ENCODE data around the gene CYBB.

CYBB gene

DNA sequence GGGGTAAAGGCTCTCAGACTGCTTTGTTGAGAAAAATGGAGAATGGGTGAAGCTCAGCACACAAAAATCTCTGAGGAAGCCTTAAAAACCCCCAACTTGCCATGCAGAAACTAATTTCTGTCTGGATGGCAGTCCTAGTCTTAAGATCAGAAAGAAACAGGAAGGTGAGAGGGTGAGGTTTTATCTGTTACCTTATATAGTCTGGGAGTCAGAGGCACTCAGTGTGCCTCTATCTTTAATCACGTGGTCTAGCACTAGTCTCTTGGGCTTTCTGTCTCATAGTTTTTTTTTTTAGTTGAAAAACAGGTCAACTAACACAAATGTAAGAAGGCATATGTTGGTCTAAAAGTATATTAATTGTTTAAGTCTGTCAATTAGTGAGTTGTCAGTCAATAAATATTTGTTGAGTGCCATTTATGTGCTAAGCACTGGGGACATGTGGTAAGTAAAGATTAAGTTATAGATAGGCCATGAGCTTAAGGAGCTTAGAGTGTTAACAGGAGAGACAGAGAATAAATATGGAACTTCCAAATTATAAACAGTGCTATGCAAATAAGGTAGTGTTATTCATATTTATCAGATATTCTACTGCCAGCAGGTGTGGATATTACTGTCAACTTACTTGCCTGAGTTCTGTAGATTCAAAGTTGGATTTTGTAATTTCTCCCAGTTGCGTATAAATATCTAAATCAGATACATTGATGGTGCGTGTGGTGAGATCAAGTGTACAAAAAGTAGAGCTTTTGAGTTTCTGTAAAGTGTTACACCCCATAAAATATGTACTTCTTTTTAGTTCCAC lies 7.0 kb downstream of the CYBB start:
- no peak for DNase-seq (ENCODE audit: low read depth)

DNA sequence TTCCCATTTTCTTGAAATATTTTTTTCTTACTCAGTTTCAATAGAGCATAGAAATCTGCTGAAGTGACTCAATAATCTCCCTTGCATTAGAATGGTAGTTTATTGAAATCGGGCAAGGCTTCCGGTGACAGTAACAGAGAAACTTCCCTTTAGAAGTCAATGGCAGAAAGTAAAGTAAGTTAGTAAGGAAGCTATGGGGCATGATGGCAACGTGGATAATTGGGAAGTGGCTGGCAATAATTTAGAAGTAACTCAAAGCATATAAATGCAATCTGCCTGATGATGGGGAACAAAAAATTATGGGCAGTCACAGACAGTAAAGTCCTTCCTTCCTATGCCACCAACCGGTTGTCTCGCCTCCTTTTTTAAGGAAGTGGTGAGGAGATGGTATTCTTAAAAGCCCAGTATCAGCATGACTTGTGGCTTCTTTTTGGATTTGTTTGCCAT lies 7.6 kb downstream of the CYBB start:
- no peak for DNase-seq (ENCODE audit: low read depth)

DNA sequence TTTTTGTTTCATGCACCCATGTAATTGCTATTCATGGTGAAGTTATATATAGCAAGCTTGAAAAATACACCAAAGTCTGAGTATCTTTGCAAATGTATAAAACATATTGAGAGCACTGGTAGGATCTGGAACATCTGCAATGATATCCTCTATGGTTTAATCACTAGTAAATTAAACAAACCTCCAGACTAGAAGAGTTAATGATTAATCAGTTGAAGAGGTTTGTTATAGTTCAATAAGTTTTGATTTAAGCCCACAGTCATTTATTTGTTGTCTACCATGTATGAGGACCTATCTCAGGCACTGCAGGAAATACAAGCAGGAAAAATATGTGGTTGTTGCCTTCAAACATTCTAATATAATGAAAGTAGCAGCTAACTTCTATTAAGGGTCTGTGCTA lies 16.5 kb downstream of the CYBB start:
- no peak for DNase-seq (ENCODE audit: low read depth)

DNA sequence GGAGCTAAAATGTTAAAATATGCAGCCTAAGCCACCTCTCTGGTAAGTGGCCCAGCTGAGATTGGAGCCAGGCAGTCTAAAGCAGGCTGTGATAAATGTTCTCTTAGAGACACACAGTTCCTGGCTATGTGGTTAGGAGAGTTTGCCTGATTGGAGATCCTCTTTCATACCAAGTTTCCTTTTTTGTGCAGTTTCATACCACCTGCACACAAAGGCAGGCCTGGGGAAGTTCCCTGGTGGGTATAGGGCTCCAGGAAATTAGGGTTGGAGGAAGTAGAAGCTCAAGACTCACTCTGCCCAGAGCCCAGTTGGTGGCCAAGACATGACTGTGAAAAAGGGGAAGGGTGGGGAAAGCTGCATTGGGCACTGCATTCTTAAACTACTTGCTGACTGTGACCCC lies 16.9 kb downstream of the CYBB start:
- no peak for DNase-seq (ENCODE audit: low read depth)

DNA sequence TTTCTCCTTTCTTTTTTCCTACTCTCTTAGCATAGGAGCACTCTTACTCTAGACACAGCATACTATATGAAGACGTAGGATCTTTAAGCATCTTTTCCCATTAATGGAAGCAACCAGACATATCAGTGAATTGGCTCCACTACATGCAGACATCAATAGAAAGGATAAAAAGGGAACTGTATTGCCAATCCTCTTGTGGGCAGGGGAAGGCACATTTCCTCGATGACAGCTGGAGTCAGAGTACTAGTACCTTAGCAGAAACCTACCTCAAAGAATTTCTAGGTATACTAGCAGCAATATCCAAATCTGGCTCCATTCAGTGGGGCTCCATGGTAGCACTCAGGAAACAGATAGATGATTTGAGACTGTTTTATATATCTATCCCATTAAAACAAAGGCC lies 20.1 kb downstream of the CYBB start:
- no peak for DNase-seq (ENCODE audit: low read depth)

DNA sequence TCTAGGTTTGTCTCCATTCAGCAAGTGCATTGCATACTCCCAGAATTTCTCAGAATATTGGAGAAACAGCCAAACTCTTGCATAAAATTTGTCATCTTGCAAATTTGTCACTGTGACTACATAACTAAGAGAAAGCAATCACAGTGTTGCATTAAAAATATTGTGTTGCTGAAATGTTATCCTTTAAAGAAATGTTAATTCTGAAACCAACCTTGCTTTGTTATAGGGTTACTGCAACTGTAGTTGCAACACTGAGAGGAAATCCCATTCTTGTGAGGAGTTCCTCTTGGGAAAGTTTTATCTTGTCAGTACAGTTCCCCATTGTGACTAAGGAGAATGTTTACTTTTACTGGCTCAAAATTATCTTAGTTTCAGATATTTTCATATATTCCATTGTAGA lies 20.9 kb downstream of the CYBB start:
- no peak for DNase-seq (ENCODE audit: low read depth)

DNA sequence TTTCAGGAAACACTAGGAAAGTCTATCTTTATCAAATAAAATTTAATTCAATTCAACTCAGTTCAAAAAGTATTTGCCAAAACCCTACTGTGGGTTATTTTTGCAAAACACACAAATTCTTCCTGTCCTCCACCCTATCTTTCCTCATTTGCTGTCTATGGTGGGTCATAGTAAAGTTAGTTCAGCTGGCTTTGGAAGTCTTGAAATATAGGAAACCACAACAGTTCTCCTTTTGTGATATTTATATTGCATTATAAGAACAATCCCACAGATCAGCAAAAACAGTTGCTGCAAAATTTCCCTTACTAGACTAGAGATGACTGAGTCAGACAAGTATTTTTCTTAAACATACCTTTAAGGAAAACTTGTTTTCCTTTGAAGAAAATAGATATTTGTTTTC lies 22.2 kb downstream of the CYBB start:
- DNase-seq (ENCODE audit: low read depth), result no peak

DNA sequence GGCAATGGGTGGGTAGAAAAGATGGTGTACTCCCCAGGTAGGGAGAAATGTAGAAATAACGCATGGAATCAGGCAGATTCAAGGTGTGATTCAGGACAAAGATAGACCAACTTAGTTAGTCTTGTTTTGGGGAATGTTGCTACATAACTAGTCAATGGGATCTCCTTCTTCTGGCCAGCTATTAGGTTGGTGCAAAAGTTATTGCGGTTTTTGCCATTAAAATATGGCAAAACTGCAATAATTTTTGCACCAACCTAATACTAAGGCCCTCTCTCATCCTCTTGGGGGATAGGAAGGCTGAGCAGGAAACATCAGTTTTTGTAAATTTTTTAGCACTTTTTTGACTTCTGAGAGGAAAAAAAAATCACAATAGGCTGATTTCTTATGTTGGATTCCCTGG lies 23.2 kb downstream of the CYBB start:
- no peak for DNase-seq (ENCODE audit: low read depth)

DNA sequence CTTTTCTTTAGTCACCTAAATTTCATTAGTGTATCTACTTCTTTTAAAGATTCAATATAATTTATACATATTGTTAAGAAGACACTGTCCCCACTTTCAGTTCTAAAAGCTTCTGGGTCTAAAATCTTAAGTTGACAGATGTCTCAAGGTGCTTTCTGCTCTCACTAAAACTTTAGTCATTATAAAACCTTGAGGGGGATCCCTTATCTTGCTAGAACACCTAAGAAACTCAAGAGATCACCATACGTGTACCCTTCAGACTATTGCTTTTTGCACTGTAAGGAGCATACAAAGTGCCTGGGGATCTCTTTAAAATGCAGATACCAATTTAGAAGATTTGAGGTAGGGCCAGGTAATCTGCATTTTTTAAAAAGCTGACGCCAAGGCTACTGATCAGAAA lies 30.1 kb downstream of the CYBB start:
- no peak for DNase-seq (ENCODE audit: low read depth)

DNA sequence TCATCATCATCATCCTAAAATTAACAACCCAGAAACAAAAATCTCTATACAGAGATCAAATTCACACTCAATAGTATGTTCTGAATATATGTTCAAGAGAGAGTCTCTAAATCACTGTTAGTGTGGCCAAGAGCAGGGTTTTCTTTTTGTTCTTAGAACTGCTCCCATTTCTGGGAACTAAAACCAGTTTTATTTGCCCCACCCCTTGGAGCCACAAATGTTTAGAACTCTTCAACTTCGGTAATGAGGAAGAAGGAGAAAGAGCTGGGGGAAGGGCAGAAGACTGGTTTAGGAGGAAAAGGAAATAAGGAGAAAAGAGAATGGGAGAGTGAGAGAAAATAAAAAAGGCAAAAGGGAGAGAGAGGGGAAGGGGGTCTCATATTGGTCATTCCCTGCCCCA lies 32.3 kb downstream of the CYBB start:
- no peak for DNase-seq (ENCODE audit: low read depth)

DNA sequence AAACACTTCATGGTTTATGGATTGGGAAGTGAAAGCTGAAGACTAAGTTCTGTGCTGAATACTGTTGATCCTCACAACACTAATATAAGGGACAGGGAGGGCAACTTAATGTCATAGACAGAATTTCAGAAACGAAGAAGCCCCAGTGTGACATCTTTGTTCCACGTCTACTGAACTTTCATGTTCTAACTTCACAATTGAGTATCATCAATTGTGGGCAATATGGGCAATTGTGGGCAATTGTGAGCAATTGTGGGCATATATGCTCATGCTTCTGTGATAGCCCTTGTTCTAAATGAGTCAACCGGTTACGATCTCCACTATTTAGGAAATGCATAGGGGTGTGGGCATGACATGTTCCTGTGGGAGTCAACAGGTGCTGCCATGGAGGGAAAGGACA lies 33.7 kb downstream of the CYBB start:
- DNase-seq (ENCODE audit: low read depth), result no peak

DNA sequence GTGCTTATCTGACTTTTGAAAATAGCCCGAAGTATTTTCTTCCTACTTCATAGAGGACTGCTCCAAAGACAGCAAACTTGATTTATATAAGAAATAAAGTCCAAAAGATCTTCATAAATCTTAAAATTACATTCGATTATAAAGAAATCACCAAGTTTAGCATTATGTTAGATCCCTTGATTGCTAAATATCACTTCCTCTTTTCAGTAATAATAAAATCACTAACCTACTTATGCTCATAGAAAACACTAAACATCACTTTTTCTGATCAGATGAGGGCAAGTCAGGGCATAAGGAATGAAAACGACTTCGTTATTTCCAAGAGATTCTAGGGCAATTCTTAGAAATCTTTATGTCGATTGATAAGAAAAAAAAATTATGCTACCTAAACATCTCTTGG lies 35.5 kb downstream of the CYBB start:
- DNase-seq (ENCODE audit: low read depth), result no peak

DNA sequence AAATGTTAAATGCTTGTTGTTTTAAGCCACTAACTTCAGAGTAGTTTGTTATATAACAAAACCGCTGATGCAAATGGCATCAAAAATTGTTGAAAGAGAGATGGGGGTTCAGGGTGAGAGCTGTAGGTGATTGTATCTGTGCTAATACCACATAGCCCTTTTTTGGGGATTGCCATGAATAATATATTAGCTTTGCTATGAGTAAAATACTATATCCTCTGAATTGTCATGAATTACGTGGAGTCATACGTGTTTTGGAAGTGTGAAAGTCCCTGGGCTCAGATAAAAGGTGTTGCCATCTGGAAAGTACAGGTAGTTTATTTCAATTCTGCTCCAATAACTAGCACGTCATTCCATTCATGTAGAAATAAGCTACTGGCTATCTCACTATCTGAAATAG lies 36.9 kb downstream of the CYBB start:
- no peak for DNase-seq (ENCODE audit: low read depth)

DNA sequence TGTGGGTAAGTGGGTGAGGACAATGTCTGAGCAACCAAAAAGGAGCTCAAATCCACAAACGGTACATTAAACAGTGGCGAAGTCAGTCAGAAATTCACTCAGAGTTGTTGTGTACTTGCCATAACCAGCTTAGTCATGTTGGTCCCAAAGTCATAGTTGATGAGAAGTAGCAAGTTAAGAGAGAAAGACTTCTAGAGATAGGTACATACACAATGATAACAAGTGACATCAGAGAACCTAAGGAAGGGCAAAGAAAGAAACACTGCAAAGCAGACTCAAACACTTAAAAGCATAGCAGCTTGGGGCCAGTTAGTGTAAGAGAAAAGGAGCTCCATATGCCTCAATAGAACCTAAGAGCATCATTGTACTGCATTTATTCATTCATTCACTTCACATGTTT lies 37.3 kb downstream of the CYBB start:
- DNase-seq (ENCODE audit: low read depth), result no peak

DNA sequence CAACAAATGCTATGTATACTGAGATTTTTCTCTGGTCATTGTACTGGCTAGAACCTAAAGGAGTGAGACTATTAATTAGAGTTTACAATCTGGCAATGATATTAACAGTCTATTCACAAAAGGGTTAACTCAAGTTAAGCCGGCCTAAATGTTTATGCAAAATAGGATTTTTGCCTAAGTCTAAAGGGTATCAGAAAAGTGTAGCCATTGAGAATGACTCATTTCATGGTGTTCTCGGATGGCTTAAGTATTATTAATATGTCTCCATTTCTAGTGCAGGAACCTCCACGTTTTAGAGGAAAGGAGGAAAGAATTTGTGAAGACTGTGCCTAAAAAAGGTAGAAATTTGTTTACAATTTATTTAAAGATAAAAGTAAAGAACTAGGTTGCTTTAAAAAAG lies 37.7 kb downstream of the CYBB start:
- no peak for DNase-seq (ENCODE audit: low read depth)

DNA sequence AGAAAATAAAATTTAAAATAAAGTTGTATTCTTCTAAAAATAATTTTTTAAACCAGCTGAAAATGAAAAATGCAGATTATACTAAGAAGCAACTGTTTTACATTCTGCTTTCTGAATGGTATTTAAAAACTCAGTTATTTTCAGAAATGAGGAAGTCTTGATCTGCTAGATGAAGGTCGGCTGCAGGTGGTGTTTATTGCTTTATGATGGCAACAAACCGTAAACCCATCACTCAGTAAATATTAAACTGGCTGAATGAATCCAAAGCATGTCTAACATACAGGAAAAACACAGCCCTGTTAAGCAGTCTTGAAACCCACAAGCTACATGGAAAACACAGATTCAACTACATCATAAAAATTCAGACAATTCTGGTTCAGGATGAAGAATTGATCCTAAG lies 38.2 kb downstream of the CYBB start:
- no peak for DNase-seq (ENCODE audit: low read depth)

DNA sequence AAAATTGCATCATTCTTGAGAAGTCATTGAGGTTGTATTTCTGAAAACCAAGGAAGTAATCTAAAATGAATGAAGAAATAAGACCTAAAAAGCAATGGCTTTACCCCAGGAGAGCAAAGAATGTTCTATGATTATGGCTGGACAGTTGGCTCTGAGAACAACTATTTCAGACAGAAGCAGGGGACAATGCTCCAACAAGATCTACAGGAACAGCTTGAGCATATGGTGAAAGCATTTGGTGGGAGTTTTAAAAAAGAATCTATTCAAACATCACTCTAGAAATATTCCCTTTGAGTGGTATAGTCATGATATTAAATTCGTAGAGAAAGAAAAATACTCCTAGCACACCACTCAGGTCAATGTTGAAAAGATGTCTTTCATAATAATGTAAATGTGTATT lies 40.8 kb downstream of the CYBB start:
- no peak for DNase-seq (ENCODE audit: low read depth)

DNA sequence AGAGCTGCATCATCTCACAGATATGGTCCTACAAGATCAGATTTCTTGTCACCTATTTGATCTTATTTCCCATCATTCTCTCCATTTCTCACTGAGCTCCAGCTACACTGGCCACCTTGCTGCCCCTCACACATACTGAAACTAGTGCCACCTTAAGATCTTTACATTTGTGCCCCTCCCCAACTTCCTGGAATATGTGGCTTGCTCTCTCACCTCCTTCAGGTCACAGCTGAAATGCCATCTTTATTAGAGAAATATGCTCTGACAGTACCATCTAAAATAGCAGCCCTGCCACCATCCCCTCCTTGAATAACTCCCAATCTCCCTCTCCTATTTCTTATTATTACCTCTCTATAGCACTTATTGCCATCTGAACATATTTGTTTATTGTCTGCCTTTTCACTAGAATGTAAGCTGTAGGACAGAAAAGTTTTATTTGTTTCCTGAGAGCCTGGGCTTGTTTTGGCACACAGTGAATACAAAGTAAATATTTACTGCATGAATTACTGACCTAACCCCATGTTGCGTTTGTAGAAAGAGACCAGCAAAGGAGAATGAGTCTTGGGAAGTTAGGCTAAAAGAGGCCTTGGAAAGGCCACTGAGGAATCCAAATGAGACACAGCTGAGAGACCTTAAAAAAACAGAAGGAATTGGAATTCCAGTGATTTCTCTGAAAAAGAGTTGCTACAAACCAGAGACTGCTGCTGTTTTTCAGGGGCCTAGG lies 44.8 kb downstream of the CYBB start:
- no peak for DNase-seq (ENCODE audit: low read depth)

DNA sequence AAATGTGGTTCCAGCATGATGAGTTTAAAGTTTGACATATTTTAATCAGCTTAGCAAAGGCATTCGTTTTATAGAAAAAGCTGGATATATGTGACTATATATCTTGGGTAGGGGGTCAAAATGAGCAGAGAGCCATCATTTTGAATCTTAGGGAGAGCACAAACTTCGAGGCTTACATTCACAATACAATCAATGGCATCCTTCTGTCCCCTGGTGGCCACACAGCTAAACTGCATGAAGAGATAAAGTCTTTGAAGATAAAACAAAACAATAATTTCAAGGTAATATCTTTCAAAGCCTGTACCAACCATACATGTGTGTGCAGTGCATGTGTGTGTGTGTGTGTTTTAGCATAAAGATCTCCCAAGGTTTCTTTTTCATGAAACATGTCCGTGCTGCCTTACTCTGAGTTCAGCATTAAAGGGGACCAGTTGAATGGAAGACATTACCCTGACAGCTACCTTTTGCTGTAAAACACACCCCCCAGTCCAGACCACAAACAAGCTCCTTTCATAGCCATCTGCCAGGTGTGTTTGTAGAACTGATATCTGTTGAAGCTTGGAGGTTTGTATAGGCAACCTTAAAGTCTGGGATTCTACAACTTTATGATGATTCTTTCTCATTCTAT lies 45.5 kb downstream of the CYBB start:
- DNase-seq (ENCODE audit: low read depth), result peak; percentile 13

DNA sequence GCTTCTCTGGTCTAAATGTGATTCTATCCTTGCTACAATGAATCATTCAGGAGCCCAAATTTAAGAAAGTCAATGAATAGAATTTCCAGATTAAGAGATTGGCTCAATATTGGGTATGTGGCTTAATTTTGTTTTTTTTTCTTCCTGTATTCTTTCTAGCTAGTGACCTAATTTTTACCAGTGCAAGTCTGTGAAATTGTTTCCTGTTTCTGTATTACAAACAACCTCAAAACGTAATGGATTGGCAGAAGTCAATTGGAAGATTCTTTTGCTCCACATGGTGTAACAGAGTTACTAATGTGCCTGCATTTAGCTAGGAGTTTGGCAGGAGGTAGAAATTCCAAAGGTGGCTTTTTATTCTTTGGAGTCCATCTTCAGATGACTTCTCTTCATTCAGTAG lies 49.9 kb downstream of the CYBB start:
- DNase-seq (ENCODE audit: low read depth), result no peak

DNA sequence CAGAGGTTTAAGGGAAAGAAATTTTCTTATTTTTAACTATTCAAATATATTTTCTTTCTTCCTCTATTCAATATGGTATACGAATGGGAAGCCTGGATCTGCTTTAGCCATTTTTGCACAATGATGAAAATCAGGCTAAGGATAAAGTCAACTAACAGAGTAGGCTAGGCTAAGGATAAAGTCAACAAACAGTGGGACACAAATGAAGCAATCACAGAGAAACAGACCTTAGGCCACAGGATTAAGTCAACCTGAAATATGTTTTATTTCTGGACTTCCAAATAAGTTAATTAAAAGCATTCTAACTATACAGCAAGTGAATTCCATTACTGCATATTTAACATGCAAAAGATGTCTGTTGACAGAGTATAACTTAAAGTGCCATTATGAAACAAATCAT lies 50.5 kb downstream of the CYBB start:
- no peak for DNase-seq (ENCODE audit: low read depth)

DNA sequence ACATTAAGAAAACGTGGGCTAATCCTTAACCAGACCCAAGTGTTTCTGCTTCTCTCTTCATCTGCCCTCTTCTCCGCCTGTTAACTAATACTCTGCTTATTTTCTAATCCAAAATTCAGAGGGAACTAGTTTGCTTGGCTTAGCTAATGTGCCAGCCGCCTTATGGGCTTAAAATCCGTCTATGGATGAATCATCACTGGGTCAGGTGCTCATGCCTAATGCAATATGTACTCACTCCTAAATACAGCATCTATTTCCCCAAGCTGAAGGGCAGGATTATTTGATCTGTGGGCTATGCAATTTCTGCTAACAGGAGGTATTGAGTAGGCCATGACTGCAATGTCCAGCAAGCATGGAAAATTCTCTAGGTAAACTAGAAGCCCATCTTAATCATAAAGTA lies 55.1 kb downstream of the CYBB start:
- DNase-seq (ENCODE audit: low read depth), result no peak

DNA sequence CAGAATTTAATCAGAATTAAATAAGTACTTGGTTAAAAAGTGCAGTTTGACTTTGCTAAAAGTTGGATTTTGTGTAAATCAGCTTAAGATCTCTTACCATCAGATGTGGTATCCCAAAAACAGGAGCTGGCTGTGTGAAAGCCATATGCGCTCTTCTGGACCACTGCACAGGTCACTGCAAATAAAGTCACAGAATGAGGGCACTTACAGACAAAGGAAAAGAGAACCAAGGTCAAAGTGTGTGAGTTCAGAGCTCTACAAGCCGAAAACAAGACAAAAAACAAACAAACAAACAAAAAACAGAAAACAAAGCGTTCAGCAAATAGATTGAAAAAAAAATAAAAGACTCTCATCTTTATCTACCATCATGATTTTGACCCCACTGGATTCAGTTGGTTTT lies 61.1 kb downstream of the CYBB start:
- DNase-seq (ENCODE audit: low read depth), result no peak
